ENCODE measurements around the gene ERBB2. TPM values are rescaled to one million over a fixed set of nuclear protein-coding genes. Genes with fewer than 3 reads are reported as not detected.

The ERBB2 gene
- total and polyA plus RNA-seq, 2 of the 13 experiments (the other 11 are each of a cell fraction or from before 2014, with no cell fraction given) = 57.7 to 64.1 TPM

DNA sequence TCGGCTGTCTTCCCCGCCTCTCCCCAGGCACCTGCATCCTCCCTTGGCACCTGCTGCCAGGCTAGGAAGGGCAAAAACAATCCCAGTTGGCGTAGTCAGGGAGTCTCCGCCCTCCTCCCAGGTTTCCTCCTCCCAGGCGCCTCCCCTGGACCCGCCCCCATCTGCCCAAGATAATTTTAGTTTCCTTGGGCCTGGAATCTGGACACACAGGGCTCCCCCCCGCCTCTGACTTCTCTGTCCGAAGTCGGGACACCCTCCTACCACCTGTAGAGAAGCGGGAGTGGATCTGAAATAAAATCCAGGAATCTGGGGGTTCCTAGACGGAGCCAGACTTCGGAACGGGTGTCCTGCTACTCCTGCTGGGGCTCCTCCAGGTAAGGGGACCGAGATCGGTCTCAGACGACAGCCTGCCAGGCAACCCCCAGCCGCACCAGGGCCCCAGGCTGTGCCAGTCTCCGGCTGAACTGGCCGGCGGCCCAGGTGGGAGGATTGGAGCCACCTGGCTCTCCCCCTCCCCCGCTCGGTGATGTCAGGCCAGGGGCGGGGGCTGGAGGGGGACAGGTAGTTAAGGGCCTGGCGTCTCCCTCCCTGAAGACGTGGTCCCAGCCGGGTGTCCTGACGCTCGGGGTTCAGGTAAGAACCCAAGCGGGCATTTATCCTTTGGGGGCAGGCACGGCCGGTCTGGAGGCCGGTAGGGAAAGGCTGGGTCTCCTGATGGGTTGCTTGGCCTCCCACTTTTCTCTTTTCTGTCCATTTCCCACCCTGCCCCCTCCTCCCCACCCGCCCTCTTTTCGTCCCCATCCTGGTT lies 38.1 kb downstream of the ERBB2 start, which contains the start of gene GRB7 (continued):
- TF ChIP-seq ZNF546 (CRISPR knock-in tag; conservative IDR thresholded peaks at IDR 0.05) (0 out of 2 replicates have a peak, but pooled peaks have one; percentile 20), GATA4 (IDR thresholded peaks at IDR 0.05; ENCODE audit: borderline replicate concordance, low read depth) (no peak; the same call in 1 of the 2 replicates), TEAD2 (CRISPR knock-in tag; IDR thresholded peaks at IDR 0.05) (no peak), ERF (CRISPR knock-in tag; IDR thresholded peaks at IDR 0.05) (peak; percentile 52), ZNF34 (CRISPR knock-in tag; IDR thresholded peaks at IDR 0.05; ENCODE audit: borderline replicate concordance) (peak; percentile 64; the same call in 1 of the 2 replicates), RFX5 (IDR thresholded peaks at IDR 0.05; ENCODE audit: low read depth, low read length) (no peak), POLR2AphosphoS2 (IDR thresholded peaks at IDR 0.05; ENCODE audit: low read depth, low read length) (no peak), ZNF790 (CRISPR knock-in tag; IDR thresholded peaks at IDR 0.05; ENCODE audit: borderline replicate concordance) (0 out of 2 replicates have a peak, but pooled peaks have one; percentile 39), TMF1 (CRISPR knock-in tag; IDR thresholded peaks at IDR 0.05; ENCODE audit: low read depth) (no peak; the same call in 1 of the 2 replicates), SUZ12 (IDR thresholded peaks at IDR 0.05; ENCODE audit: low read depth, low read length) (no peak)
- TF ChIP-seq, protein P1, sequence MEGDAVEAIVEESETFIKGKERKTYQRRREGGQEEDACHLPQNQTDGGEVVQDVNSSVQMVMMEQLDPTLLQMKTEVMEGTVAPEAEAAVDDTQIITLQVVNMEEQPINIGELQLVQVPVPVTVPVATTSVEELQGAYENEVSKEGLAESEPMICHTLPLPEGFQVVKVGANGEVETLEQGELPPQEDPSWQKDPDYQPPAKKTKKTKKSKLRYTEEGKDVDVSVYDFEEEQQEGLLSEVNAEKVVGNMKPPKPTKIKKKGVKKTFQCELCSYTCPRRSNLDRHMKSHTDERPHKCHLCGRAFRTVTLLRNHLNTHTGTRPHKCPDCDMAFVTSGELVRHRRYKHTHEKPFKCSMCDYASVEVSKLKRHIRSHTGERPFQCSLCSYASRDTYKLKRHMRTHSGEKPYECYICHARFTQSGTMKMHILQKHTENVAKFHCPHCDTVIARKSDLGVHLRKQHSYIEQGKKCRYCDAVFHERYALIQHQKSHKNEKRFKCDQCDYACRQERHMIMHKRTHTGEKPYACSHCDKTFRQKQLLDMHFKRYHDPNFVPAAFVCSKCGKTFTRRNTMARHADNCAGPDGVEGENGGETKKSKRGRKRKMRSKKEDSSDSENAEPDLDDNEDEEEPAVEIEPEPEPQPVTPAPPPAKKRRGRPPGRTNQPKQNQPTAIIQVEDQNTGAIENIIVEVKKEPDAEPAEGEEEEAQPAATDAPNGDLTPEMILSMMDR (CRISPR knock-in tag; IDR thresholded peaks at IDR 0.05) = peak; percentile 1; the same call in 1 of the 2 replicates
- TF ChIP-seq, protein P2, sequence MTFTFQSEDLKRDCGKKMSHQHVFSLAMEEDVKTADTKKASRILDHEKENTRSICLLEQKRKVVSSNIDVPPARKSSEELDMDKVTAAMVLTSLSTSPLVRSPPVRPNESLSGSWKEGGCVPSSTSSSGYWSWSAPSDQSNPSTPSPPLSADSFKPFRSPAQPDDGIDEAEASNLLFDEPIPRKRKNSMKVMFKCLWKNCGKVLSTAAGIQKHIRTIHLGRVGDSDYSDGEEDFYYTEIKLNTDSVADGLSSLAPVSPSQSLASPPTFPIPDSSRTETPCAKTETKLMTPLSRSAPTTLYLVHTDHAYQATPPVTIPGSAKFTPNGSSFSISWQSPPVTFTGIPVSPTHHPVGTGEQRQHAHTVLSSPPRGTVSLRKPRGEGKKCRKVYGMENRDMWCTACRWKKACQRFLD (CRISPR knock-in tag; IDR thresholded peaks at IDR 0.05; ENCODE audit: borderline replicate concordance) = peak; percentile 80; the same call in 1 of the 2 replicates
- TF ChIP-seq, protein P3, sequence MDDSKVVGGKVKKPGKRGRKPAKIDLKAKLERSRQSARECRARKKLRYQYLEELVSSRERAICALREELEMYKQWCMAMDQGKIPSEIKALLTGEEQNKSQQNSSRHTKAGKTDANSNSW (CRISPR knock-in tag; IDR thresholded peaks at IDR 0.05; ENCODE audit: borderline replicate concordance) = no peak
- TF ChIP-seq, protein P4, sequence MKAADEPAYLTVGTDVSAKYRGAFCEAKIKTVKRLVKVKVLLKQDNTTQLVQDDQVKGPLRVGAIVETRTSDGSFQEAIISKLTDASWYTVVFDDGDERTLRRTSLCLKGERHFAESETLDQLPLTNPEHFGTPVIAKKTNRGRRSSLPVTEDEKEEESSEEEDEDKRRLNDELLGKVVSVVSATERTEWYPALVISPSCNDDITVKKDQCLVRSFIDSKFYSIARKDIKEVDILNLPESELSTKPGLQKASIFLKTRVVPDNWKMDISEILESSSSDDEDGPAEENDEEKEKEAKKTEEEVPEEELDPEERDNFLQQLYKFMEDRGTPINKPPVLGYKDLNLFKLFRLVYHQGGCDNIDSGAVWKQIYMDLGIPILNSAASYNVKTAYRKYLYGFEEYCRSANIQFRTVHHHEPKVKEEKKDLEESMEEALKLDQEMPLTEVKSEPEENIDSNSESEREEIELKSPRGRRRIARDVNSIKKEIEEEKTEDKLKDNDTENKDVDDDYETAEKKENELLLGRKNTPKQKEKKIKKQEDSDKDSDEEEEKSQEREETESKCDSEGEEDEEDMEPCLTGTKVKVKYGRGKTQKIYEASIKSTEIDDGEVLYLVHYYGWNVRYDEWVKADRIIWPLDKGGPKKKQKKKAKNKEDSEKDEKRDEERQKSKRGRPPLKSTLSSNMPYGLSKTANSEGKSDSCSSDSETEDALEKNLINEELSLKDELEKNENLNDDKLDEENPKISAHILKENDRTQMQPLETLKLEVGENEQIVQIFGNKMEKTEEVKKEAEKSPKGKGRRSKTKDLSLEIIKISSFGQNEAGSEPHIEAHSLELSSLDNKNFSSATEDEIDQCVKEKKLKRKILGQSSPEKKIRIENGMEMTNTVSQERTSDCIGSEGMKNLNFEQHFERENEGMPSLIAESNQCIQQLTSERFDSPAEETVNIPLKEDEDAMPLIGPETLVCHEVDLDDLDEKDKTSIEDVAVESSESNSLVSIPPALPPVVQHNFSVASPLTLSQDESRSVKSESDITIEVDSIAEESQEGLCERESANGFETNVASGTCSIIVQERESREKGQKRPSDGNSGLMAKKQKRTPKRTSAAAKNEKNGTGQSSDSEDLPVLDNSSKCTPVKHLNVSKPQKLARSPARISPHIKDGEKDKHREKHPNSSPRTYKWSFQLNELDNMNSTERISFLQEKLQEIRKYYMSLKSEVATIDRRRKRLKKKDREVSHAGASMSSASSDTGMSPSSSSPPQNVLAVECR (CRISPR knock-in tag; IDR thresholded peaks at IDR 0.05; ENCODE audit: borderline replicate concordance) = peak; percentile 90
- TF ChIP-seq, protein P5, sequence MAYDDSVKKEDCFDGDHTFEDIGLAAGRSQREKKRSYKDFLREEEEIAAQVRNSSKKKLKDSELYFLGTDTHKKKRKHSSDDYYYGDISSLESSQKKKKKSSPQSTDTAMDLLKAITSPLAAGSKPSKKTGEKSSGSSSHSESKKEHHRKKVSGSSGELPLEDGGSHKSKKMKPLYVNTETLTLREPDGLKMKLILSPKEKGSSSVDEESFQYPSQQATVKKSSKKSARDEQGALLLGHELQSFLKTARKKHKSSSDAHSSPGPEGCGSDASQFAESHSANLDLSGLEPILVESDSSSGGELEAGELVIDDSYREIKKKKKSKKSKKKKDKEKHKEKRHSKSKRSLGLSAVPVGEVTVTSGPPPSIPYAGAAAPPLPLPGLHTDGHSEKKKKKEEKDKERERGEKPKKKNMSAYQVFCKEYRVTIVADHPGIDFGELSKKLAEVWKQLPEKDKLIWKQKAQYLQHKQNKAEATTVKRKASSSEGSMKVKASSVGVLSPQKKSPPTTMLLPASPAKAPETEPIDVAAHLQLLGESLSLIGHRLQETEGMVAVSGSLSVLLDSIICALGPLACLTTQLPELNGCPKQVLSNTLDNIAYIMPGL (CRISPR knock-in tag; IDR thresholded peaks at IDR 0.05; ENCODE audit: borderline replicate concordance in 1 of 2, low read depth in 1 of 2) = peak in 1 of 2 experiments; percentile 68; a peak in 3 of 4 replicates
